Right lobe of liver (tissue), 6 donors: Measurements from ENCODE around the gene LAIR2. TPM values are rescaled to one million over a fixed set of nuclear protein-coding genes. Genes with fewer than 3 reads are reported as not detected.
"Not testable (repeated sequence)": the region's sequence is repeated elsewhere in the genome, so short reads cannot be mapped to it uniquely, and the experiment has no call there.

Source experiments
- ATAC-seq, 4 donors: fragments of 200-7000 bp; cut with Tn5 transposase; one replicate each; pipeline ENCODE4 v1.9.1; 2020; ENCODE audit warnings: mild to moderate bottlenecking in 4 of 4, moderate library complexity in 4 of 4
- DNase-seq, 3 donors: peaks; one replicate each; pipeline ENCODE4 v3.0.0-alpha.2; 2020
- H3K27ac ChIP-seq, 3 donors: fragments of 200-600 bp; one replicate each; pipeline ENCODE4 v1.8.0; 2022
- H3K27me3 ChIP-seq, 2 donors: fragments of 200-600 bp; one replicate each; pipeline ENCODE4 v1.8.0; 2022
- H3K36me3 ChIP-seq, 4 donors: fragments of 200-600 bp; sonication (generic) in 1 of 4; one replicate each; pipeline versions ENCODE4 v1.5.1 to v1.8.0; 2017 to 2022; ENCODE audit warnings: control low read depth in 1 of 4
- H3K4me1 ChIP-seq, 4 donors: fragments of 200-600 bp; sonication (generic) in 1 of 4; one replicate each; pipeline versions ENCODE4 v1.5.1 to v1.8.0; 2017 to 2022; ENCODE audit warnings: control low read depth in 1 of 4
- H3K4me3 ChIP-seq, 3 donors: fragments of 200-600 bp; one replicate each; pipeline ENCODE4 v1.8.0; 2022
- H3K9me3 ChIP-seq, 4 donors: fragments of 200-600 bp; sonication (generic) in 1 of 4; one replicate each; pipeline versions ENCODE4 v1.5.1 to v1.8.0; 2017 to 2022; ENCODE audit warnings: control low read depth in 1 of 4
- CTCF ChIP-seq, 4 donors: fragments of 200-600 bp in 3 of 4; fragments of 450-650 bp in 1 of 4; IDR thresholded peaks; one replicate each; pipeline versions ENCODE4 v1.5.1 to v1.8.0; 2016 to 2022; ENCODE audit warnings: antibody characterized with exemption in 4 of 4, mild to moderate bottlenecking in 2 of 4
- POLR2A ChIP-seq: fragments of 450-650 bp; IDR thresholded peaks from one replicate; pipeline ENCODE4 v1.6.1; 2017; ENCODE audit warnings: antibody characterized with exemption, mild to moderate bottlenecking
- WGBS: methylation state at CpG from one replicate; pipeline ENCODE4 v1.1.6; 2018; ENCODE audit warnings: low coverage, low lambda C conversion rate; ENCODE audit not compliant: insufficient coverage; ENCODE audit errors: missing lambda C conversion rate; 5-methylcytosine and 5-hydroxymethylcytosine counted together
- intact Hi-C, 2 donors: fragments of 100-400 bp; cut with DNase I; formaldehyde crosslinking; loops; one replicate each; pipeline versions ENCODE4 v1.11.2 to v1.14.1; 2022
- total RNA-seq, 6 experiments: library from RNA; depleted of rRNA in 2 of 6; stranded (reverse); fragments of >200 nt in 2 of 6; fragmentation: NEBNext Ultra II Directional in 3 of 6; extraction: Animal tissue kit (Norgen Biotek cat#: 25700) in 3 of 6; gene quantifications; one replicate each; pipeline versions ENCODE4 v1.1.0 to v1.2.4, GENCODE V29; 2016 to 2023
- donor health status: DM: no; HTN: yes; CAD: no.
- donor health status: DM: no; HTN: no; CAD: no.
- donor health status: DM: no; HTN: no; CAD: no.
- donor health status: DM: no; HTN: yes; CAD: no.
- donor health status: DM: no; HTN: yes; CAD: no.

LAIR2 gene
- total RNA-seq, 6 experiments from 2014 or later, result 0.38 TPM; not detected in 5

GRCh38 chr19:54464630-54465425, 37.8 kb upstream of the LAIR2 start:
- 3% methylated on average over 30 of the region's 87 CpGs for WGBS
- intact Hi-C loops, result no loop called here
- Histone ChIP-seq H3K36me3 (peaks cover 5 to 24% (median 9%) of the 10 kb centered on the region in 4 donors), H3K27ac (peak overlapping the region; percentile 83 to 95 (median 91)), H3K27me3 (no peaks in the 10 kb centered on the region), H3K4me1 (peaks cover 0 to 12% (median 5%) of the 10 kb centered on the region in 4 donors), H3K4me3 (peak overlapping the region; percentile 20 to 72 (median 66)), H3K9me3 (no peaks in the 10 kb centered on the region)
- DNase-seq, result peak; percentile 94 to 95 (median 94)
- peak; percentile 60 to 76 (median 73) for ATAC-seq
- TF ChIP-seq POLR2A (peak; percentile 85), CTCF (IDR thresholded peaks at IDR 0.05) (no peak)

- Histone ChIP-seq H3K9me3 (no peaks in the 10 kb centered on the region), H3K36me3 (peaks cover 5 to 18% (median 8%) of the 10 kb centered on the region in 4 donors), H3K27ac (no peak overlapping the region), H3K4me3 (no peak overlapping the region), H3K4me1 (peaks cover 0 to 12% (median 5%) of the 10 kb centered on the region in 4 donors), H3K27me3 (no peaks in the 10 kb centered on the region)
- intact Hi-C loops, result no loop called here
- 73% methylated on average over 16 of the region's 49 CpGs for WGBS
- no peak for TF ChIP-seq POLR2A
- no peak for TF ChIP-seq CTCF (IDR thresholded peaks at IDR 0.05)
- DNase-seq (peak in 1 of 3 donors; percentile 47), ATAC-seq (no peak)
These were observed 37.1 kb upstream of the LAIR2 start for GRCh38 chr19:54465426-54466109.

GRCh38 chr19:54466110-54466480, 36.5 kb upstream of the LAIR2 start:
- H3K27me3 ChIP-seq, H3K4me3 ChIP-seq, H3K9me3 ChIP-seq, H3K27ac ChIP-seq, DNase-seq, intact Hi-C loops, ATAC-seq: not testable (repeated sequence)
- 90% methylated on average over 8 of the region's 14 CpGs for WGBS
- Histone ChIP-seq H3K4me1 (peaks cover 0 to 12% (median 5%) of the 10 kb centered on the region in 4 donors), H3K36me3 (peaks cover 3 to 13% (median 4%) of the 10 kb centered on the region in 4 donors)

- H3K27ac ChIP-seq, result no peak overlapping the region
These were observed 33.1 kb upstream of the LAIR2 start for GRCh38 chr19:54469496-54469934.

More at GRCh38 chr19:54469496-54469934, 33.1 kb upstream of the LAIR2 start:
- Histone ChIP-seq H3K27me3 (peaks cover 0 to 9% of the 10 kb centered on the region in 2 donors), H3K4me1 (no peaks in the 10 kb centered on the region), H3K9me3 (no peaks in the 10 kb centered on the region), H3K36me3 (no peaks in the 10 kb centered on the region), H3K4me3 (no peak overlapping the region)
- TF ChIP-seq CTCF (IDR thresholded peaks at IDR 0.05) (no peak), POLR2A (no peak)
- DNase-seq (peak in 1 of 3 donors; percentile 47), ATAC-seq (peak in 1 of 4 donors; percentile 9)
- intact Hi-C loops, result no loop called here
- WGBS, result 35% methylated on average over 8 of the region's 8 CpGs
